ENCODE data around the gene LRRFIP1. TPM values are rescaled to one million over a fixed set of nuclear protein-coding genes. Genes with fewer than 3 reads are reported as not detected.

Gene LRRFIP1
- total RNA-seq, 2 experiments from 2014 or later, result 157 to 161 TPM

DNA sequence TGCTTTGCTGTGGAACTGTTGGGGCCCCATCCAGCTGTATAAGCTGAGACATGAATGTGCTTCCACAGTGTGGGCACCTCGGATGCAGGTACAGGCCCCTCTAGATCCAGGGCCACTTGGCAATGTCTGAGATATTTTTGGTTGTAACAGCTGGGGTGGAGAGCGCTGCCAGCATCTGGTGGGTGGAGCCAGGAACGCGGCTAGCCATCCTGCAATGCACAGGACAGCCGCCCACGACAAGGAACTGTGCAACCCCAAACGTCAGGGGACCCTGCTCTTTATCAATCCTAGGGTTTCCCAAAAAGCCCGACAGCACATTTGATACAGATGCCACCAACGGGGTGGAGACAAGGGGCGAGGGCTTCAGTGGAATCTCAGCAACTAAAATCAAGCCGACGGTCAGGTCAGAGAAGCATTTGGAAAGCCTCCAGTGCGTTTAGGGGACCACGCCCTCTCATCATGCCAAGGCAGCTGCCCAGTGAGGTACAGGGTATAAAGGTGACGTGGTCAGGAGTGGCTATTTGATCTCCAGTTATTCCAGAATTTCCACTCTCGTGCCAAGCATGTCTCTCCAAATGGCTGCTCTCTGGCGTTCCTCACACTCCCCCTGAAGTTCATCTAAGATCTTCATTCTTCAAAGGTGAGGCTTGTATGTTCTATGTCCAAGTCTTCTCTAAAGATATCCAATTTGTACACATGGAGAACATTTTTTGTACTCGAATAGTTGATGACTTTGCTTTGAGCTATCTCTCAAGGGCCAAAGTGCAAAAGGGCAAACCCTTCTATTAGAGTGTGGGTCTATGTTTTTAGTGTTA, 55.7 kb downstream of the LRRFIP1 start:
- H3K4me3 ChIP-seq (ENCODE audit: low read length), result no peak overlapping the region
- peaks cover 26% of the 10 kb centered on the region for H3K4me1 ChIP-seq (ENCODE audit: insufficient read depth, low read length)
- Mint-ChIP-seq H3K9me3 (no peaks in the 10 kb centered on the region), H3K4me3 (no peak overlapping the region), H3K4me1 (ENCODE audit: low read depth) (peaks cover 34% of the 10 kb centered on the region), H3K36me3 (ENCODE audit: low read depth) (no peaks in the 10 kb centered on the region), H3K27ac (no peak overlapping the region), H3K27me3 (no peaks in the 10 kb centered on the region)
- DNase-seq (no peak), ATAC-seq (ENCODE audit: poor library complexity) (no peak)
- no peaks in the 10 kb centered on the region for H3K27me3 ChIP-seq (ENCODE audit: control insufficient read depth in 1 of 2, insufficient read depth in 2 of 2, low read length in 2 of 2)
- no peak overlapping the region for H3K27ac ChIP-seq (ENCODE audit: low read depth in 1 of 2, low read length in 2 of 2)
- no peaks in the 10 kb centered on the region for H3K36me3 ChIP-seq (ENCODE audit: insufficient read depth, low read length)
- ChIA-PET CTCF (no interaction called here), POLR2A (interaction anchor here (2.6 kb wide), 1 partner anchor 9 kb away, joined by 8 read pairs; no protein-coding TSS in a partner anchor)
- TF ChIP-seq, protein P1, sequence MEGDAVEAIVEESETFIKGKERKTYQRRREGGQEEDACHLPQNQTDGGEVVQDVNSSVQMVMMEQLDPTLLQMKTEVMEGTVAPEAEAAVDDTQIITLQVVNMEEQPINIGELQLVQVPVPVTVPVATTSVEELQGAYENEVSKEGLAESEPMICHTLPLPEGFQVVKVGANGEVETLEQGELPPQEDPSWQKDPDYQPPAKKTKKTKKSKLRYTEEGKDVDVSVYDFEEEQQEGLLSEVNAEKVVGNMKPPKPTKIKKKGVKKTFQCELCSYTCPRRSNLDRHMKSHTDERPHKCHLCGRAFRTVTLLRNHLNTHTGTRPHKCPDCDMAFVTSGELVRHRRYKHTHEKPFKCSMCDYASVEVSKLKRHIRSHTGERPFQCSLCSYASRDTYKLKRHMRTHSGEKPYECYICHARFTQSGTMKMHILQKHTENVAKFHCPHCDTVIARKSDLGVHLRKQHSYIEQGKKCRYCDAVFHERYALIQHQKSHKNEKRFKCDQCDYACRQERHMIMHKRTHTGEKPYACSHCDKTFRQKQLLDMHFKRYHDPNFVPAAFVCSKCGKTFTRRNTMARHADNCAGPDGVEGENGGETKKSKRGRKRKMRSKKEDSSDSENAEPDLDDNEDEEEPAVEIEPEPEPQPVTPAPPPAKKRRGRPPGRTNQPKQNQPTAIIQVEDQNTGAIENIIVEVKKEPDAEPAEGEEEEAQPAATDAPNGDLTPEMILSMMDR (IDR thresholded peaks at IDR 0.05), result no peak
- no peaks in the 10 kb centered on the region for H3K9me3 ChIP-seq (ENCODE audit: control insufficient read depth in 1 of 2, insufficient read depth in 1 of 2, low read length in 2 of 2)
- intact Hi-C loops (cut with DNase I, micrococcal nuclease), result no loop called here

DNA sequence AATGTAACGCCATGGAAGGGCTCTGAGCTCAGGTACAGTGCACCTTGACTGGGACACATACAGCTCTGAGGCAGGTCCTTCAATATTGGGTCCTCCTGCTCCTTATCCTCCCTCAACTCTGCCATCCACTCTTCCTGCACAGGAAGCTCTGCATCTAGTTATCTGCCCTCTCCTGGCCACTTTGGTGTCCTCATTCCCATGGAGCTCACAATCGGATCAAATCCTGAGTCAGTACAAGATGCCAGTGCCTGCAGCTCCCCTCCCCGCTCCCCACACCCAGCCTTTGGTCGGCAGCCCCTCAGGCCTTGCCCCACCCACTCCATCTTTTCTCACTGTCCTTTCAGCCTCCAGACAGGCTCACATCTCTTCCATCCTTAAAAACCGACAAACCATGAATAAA, 58.0 kb downstream of the LRRFIP1 start:
- peak overlapping the region; percentile 98 for H3K27ac Mint-ChIP-seq
- H3K4me1 ChIP-seq (ENCODE audit: insufficient read depth, low read length), result peaks cover 50% of the 10 kb centered on the region
- no peaks in the 10 kb centered on the region for H3K36me3 ChIP-seq (ENCODE audit: insufficient read depth, low read length)
- TF ChIP-seq, protein P1 (IDR thresholded peaks at IDR 0.05), result no peak
- H3K27me3 Mint-ChIP-seq, result no peaks in the 10 kb centered on the region
- CTCF ChIA-PET, result interaction anchor here (0.6 to 1.1 kb wide), 2 partner anchors 8 to 42 kb away, joined by 3 read pairs; no protein-coding TSS in a partner anchor
- H3K9me3 Mint-ChIP-seq, result no peaks in the 10 kb centered on the region
- no peaks in the 10 kb centered on the region for H3K36me3 Mint-ChIP-seq (ENCODE audit: low read depth)
- H3K4me3 ChIP-seq (ENCODE audit: low read length), result no peak overlapping the region
- intact Hi-C loops (cut with DNase I, micrococcal nuclease), result no loop called here
- peaks cover 49% of the 10 kb centered on the region for H3K4me1 Mint-ChIP-seq (ENCODE audit: low read depth)
- ATAC-seq (ENCODE audit: poor library complexity) (no peak), DNase-seq (peak in 1 of 14 experiments; percentile 10)
- H3K27me3 ChIP-seq (ENCODE audit: control insufficient read depth in 1 of 2, insufficient read depth in 2 of 2, low read length in 2 of 2), result no peaks in the 10 kb centered on the region
- H3K27ac ChIP-seq (ENCODE audit: low read depth in 1 of 2, low read length in 2 of 2), result no peak overlapping the region
- H3K4me3 Mint-ChIP-seq, result no peak overlapping the region
- H3K9me3 ChIP-seq (ENCODE audit: control insufficient read depth in 1 of 2, insufficient read depth in 1 of 2, low read length in 2 of 2), result no peaks in the 10 kb centered on the region
- POLR2A ChIA-PET, result interaction anchor here (1.3 to 2.6 kb wide), 2 partner anchors 11 kb away, joined by 3 to 8 read pairs; no protein-coding TSS in a partner anchor

DNA sequence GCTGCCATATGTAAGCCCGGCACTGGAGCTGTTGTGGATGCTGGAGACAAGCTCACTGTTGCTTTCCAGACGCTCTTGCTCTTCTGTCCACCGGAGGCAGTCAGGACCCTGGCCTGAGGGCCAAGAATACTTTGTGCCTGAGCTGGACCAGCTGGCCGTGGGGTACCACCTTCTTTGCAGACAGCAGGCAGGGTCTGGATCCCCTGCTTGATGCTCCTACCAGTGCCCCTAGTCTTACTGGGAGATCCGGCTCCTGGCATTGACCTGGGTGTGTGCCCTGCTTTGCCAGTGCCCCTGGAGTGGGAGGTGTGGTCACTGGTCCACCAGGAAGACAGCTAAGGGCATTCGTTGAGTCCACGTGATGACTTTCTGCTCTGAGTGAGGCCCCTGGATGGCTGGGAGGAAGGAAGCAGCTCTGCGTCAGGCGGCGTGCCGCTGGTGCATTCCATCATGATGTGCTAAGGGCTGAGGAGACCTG, 59.3 kb downstream of the LRRFIP1 start:
- TF ChIP-seq, protein P1 (IDR thresholded peaks at IDR 0.05), result no peak
- peaks cover 4% of the 10 kb centered on the region for H3K36me3 Mint-ChIP-seq (ENCODE audit: low read depth)
- peak overlapping the region; percentile 98 for H3K27ac Mint-ChIP-seq
- intact Hi-C loops (cut with DNase I, micrococcal nuclease), result loop anchor here (1.0 kb wide), 3 partner anchors 8 to 21 kb away; no protein-coding TSS in a partner anchor
- no peak overlapping the region for H3K4me3 Mint-ChIP-seq
- Histone ChIP-seq H3K4me3 (ENCODE audit: low read length) (no peak overlapping the region), H3K27ac (ENCODE audit: low read depth in 1 of 2, low read length in 2 of 2) (peak overlapping the region; percentile 89 to 96), H3K4me1 (ENCODE audit: insufficient read depth, low read length) (peaks cover 62% of the 10 kb centered on the region), H3K36me3 (ENCODE audit: insufficient read depth, low read length) (no peaks in the 10 kb centered on the region), H3K27me3 (ENCODE audit: control insufficient read depth in 1 of 2, insufficient read depth in 2 of 2, low read length in 2 of 2) (no peaks in the 10 kb centered on the region), H3K9me3 (ENCODE audit: control insufficient read depth in 1 of 2, insufficient read depth in 1 of 2, low read length in 2 of 2) (no peaks in the 10 kb centered on the region)
- H3K9me3 Mint-ChIP-seq, result no peaks in the 10 kb centered on the region
- H3K4me1 Mint-ChIP-seq (ENCODE audit: low read depth), result peaks cover 55% of the 10 kb centered on the region
- H3K27me3 Mint-ChIP-seq, result no peaks in the 10 kb centered on the region
- ATAC-seq (ENCODE audit: poor library complexity) (no peak), DNase-seq (peak in 2 of 14 experiments; percentile 62 to 73)
- POLR2A ChIA-PET, result interaction anchor here (0.8 to 12.8 kb wide), 5 partner anchors 9 to 602 kb away, joined by 3 to 235 read pairs (median 3); partner anchors contain the start of gene PER2
- CTCF ChIA-PET, result interaction anchor here (1.1 to 15.5 kb wide), 5 partner anchors 10 to 114 kb away, joined by 3 to 254 read pairs (median 13); no protein-coding TSS in a partner anchor

All from CD4-positive, alpha-beta T cell (primary cell).